ENCODE results near the gene SYT8.

DNA sequence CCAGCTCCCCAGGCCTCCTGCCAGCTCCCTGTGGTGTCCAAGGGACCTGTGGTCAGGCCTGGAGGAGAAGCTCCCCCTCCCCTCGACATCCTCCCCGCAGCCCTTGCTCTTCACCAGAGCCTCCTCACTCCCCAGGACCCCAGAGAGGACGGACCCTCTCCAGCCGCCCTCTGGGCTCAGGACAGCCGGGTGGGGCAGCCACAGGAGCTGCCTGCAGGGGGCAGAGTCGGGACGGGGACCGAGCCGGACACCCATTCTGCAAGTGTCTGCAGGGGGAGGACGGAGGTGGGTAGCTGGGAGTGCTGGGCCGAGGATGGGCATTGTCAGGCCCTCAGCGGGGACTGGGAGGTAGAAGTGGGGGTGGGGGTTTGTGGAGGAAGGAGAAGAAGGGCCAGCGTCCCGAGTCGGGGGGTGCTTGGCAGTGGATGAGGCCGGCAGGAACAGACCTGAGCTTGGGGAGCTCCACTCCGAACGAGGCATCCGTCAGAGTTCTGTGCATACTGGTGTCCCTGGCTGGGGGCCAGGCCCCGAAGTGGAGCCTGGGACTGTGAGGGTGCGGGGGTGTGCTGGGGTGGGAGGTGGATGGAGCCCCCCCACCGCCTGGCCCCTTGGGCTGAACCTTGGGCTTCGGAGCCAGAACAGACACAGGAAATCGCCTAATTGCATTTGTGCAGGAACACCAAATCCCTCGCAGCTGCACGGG is 41.7 kb downstream of the SYT8 start:
- TF ChIP-seq EGR1 (IDR thresholded peaks at IDR 0.05; ENCODE audit: low read depth) (no peak), POLR2AphosphoS5 (IDR thresholded peaks at IDR 0.05; ENCODE audit: low read depth, low read length) (no peak), EZH2 (IDR thresholded peaks at IDR 0.05) (no peak), SIN3A (IDR thresholded peaks at IDR 0.05; ENCODE audit: low read depth) (no peak), SP1 (IDR thresholded peaks at IDR 0.05; ENCODE audit: low read depth) (no peak), SRF (IDR thresholded peaks at IDR 0.05; ENCODE audit: low read depth) (no peak), JUND (IDR thresholded peaks at IDR 0.05) (no peak)
- TF ChIP-seq, protein P1, sequence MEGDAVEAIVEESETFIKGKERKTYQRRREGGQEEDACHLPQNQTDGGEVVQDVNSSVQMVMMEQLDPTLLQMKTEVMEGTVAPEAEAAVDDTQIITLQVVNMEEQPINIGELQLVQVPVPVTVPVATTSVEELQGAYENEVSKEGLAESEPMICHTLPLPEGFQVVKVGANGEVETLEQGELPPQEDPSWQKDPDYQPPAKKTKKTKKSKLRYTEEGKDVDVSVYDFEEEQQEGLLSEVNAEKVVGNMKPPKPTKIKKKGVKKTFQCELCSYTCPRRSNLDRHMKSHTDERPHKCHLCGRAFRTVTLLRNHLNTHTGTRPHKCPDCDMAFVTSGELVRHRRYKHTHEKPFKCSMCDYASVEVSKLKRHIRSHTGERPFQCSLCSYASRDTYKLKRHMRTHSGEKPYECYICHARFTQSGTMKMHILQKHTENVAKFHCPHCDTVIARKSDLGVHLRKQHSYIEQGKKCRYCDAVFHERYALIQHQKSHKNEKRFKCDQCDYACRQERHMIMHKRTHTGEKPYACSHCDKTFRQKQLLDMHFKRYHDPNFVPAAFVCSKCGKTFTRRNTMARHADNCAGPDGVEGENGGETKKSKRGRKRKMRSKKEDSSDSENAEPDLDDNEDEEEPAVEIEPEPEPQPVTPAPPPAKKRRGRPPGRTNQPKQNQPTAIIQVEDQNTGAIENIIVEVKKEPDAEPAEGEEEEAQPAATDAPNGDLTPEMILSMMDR (IDR thresholded peaks at IDR 0.05 in 2 of 3, conservative IDR thresholded peaks at IDR 0.05 in 1 of 3; ENCODE audit: borderline replicate concordance in 1 of 3, insufficient read depth in 1 of 3, low read depth in 2 of 3, low read length in 2 of 3), result peak; percentile 67 to 95 (median 79); a peak in 5 of 6 replicates
- TF ChIP-seq, protein P2, sequence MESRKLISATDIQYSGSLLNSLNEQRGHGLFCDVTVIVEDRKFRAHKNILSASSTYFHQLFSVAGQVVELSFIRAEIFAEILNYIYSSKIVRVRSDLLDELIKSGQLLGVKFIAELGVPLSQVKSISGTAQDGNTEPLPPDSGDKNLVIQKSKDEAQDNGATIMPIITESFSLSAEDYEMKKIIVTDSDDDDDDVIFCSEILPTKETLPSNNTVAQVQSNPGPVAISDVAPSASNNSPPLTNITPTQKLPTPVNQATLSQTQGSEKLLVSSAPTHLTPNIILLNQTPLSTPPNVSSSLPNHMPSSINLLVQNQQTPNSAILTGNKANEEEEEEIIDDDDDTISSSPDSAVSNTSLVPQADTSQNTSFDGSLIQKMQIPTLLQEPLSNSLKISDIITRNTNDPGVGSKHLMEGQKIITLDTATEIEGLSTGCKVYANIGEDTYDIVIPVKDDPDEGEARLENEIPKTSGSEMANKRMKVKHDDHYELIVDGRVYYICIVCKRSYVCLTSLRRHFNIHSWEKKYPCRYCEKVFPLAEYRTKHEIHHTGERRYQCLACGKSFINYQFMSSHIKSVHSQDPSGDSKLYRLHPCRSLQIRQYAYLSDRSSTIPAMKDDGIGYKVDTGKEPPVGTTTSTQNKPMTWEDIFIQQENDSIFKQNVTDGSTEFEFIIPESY (IDR thresholded peaks at IDR 0.05; ENCODE audit: extremely low read depth, insufficient replicate concordance, low read length), result no peak
